Measurements from ENCODE around the gene TEX9.

The TEX9 gene

DNA sequence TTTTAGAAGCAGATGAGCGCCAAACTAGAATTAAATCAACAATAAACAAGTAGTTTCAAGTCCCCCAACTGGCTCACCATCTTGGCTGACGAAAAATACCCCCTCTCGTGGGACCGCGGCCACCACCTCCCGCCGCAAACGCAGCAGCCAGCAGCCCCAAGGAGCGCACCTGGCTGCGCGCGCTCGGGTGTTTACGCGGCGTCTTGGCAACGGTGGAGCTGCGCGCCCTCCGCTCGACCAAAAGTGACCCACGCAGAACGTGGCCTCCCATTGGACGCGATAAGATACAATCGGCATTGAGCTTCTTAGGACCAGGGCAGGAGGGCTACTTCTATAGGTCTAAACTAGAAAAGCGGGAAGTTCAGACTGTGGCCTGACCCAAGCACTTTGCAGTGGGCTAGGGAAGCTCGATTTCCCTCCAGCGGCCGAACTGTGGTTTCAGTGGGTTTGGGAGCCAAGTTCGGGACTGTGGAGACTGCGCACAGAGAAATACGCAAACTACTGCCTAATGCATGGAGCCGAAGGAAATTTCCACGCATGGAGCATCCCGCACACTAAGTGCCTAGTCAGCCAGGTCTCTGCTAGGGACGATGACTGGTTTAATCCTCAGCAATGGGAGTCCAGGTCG lies 99.8 kb downstream of the TEX9 start, which contains the start of gene MNS1:
Gene MNS1 (minus strand): TSS at position 245 of the 628 bp plus-strand sequence. CDS start 165 bp downstream, at position 80.
- no peaks in the 10 kb centered on the region for H3K27me3 ChIP-seq (ENCODE audit: insufficient read depth, insufficient read length)
- no peaks in the 10 kb centered on the region for H3K36me3 ChIP-seq (ENCODE audit: insufficient read depth, insufficient read length, low read length)
- no peak for TF ChIP-seq SUZ12 (IDR thresholded peaks at IDR 0.05; ENCODE audit: extremely low read depth, insufficient read depth, insufficient read length)
- no peak for TF ChIP-seq ZNF274 (IDR thresholded peaks at IDR 0.05; ENCODE audit: low read depth, low read length)
- no peak for TF ChIP-seq YY1 (IDR thresholded peaks at IDR 0.05; ENCODE audit: insufficient read depth, insufficient read length)
- H3K9ac ChIP-seq (ENCODE audit: insufficient read length, low read depth) = peak within 1 kb of the TSS; percentile 42
- no peaks in the 10 kb centered on the region for H3K4me1 ChIP-seq (ENCODE audit: insufficient read depth, insufficient read length)
- H3K9me3 ChIP-seq (ENCODE audit: insufficient read depth, low read length) = no peaks in the 10 kb centered on the region
- DNase-seq (ENCODE audit: low read depth, low spot score) = peak; percentile 66
- H3K4me3 ChIP-seq (ENCODE audit: insufficient read length, low read depth) = peak within 1 kb of the TSS; percentile 11

DNA sequence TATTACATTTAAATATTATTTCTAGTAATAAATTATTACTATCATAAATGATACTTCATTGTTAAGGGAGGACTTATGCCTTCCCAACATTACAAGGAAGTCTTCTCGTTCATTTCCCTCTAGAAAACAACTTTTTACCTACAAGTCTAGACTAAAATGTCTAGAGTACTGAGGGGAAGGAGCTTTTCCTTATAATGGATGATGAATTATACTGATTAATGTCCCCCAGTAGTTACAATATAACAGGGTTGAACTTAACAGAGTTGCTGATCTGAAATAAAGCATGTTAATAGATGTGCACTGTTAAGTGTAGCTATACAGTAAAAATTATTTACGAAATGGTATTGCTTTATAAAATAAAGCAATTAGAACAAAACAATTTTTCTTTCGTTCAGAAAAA lies 102.4 kb downstream of the TEX9 start:
- Histone ChIP-seq H3K9me3 (ENCODE audit: insufficient read depth, low read length) (no peaks in the 10 kb centered on the region), H3K4me3 (ENCODE audit: insufficient read length, low read depth) (no peak overlapping the region), H3K9ac (ENCODE audit: insufficient read length, low read depth) (no peak overlapping the region), H3K4me1 (ENCODE audit: insufficient read depth, insufficient read length) (no peaks in the 10 kb centered on the region), H3K36me3 (ENCODE audit: insufficient read depth, insufficient read length, low read length) (no peaks in the 10 kb centered on the region), H3K27me3 (ENCODE audit: insufficient read depth, insufficient read length) (no peaks in the 10 kb centered on the region)
- TF ChIP-seq SUZ12 (IDR thresholded peaks at IDR 0.05; ENCODE audit: extremely low read depth, insufficient read depth, insufficient read length) = no peak
- no peak for TF ChIP-seq YY1 (IDR thresholded peaks at IDR 0.05; ENCODE audit: insufficient read depth, insufficient read length)
- no peak for TF ChIP-seq ZNF274 (IDR thresholded peaks at IDR 0.05; ENCODE audit: low read depth, low read length)
- no peak for DNase-seq (ENCODE audit: low read depth, low spot score)

DNA sequence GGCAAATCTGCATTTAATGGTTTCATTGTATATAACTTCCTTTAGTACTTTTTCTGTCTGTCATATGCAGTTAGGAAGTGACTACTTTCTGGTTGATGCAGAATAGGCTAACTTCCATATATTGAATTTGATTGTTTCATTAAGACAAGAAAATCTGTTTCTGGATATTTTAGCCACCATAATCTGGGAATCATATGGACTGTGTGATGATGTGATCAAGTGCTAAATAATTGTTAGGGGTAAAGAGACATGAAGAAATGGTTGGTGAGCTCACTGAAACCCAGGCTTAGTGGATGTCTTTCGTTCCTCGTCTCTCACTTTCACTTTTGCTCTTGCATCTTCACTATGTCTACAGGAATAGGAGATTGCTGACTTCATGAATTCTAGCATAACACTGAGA lies 103.2 kb downstream of the TEX9 start:
- DNase-seq (ENCODE audit: low read depth, low spot score) = no peak

DNA sequence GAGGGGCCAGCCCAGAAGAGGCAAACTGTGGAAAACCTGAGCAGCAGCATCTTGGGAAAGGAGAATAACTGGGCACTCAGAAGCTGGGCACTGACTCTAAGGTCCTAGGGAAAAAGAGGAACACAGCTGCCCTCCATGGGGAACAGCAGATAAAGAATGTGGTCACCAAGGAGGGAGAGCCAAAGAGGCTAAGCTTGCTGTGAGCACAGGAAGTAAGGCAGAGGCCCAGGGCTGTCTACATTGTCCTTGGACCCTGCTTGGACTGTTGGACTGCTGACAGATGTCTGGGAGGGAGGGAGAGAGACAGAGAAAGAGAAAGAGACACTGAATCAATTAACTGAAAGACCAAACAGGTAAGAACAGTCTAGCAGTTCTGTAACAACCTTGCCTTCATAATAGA lies 104.3 kb downstream of the TEX9 start:
- no peaks in the 10 kb centered on the region for H3K36me3 ChIP-seq (ENCODE audit: insufficient read depth, insufficient read length, low read length)
- no peaks in the 10 kb centered on the region for H3K27me3 ChIP-seq (ENCODE audit: insufficient read depth, insufficient read length)
- no peak for DNase-seq (ENCODE audit: low read depth, low spot score)
- H3K9ac ChIP-seq (ENCODE audit: insufficient read length, low read depth) = no peak overlapping the region
- H3K4me3 ChIP-seq (ENCODE audit: insufficient read length, low read depth) = no peak overlapping the region
- TF ChIP-seq ZNF274 (IDR thresholded peaks at IDR 0.05; ENCODE audit: low read depth, low read length) (no peak), SUZ12 (IDR thresholded peaks at IDR 0.05; ENCODE audit: extremely low read depth, insufficient read depth, insufficient read length) (no peak)
- no peaks in the 10 kb centered on the region for H3K4me1 ChIP-seq (ENCODE audit: insufficient read depth, insufficient read length)
- no peaks in the 10 kb centered on the region for H3K9me3 ChIP-seq (ENCODE audit: insufficient read depth, low read length)

More for the DNA sequence above, 103.2 kb downstream of the TEX9 start:
- H3K36me3 ChIP-seq (ENCODE audit: insufficient read depth, insufficient read length, low read length) = no peaks in the 10 kb centered on the region
- H3K27me3 ChIP-seq (ENCODE audit: insufficient read depth, insufficient read length) = no peaks in the 10 kb centered on the region
- no peaks in the 10 kb centered on the region for H3K4me1 ChIP-seq (ENCODE audit: insufficient read depth, insufficient read length)
- TF ChIP-seq SUZ12 (IDR thresholded peaks at IDR 0.05; ENCODE audit: extremely low read depth, insufficient read depth, insufficient read length) (no peak), YY1 (IDR thresholded peaks at IDR 0.05; ENCODE audit: insufficient read depth, insufficient read length) (no peak), ZNF274 (IDR thresholded peaks at IDR 0.05; ENCODE audit: low read depth, low read length) (no peak)
- H3K9me3 ChIP-seq (ENCODE audit: insufficient read depth, low read length) = no peaks in the 10 kb centered on the region
- H3K9ac ChIP-seq (ENCODE audit: insufficient read length, low read depth) = no peak overlapping the region
- H3K4me3 ChIP-seq (ENCODE audit: insufficient read length, low read depth) = no peak overlapping the region

DNA sequence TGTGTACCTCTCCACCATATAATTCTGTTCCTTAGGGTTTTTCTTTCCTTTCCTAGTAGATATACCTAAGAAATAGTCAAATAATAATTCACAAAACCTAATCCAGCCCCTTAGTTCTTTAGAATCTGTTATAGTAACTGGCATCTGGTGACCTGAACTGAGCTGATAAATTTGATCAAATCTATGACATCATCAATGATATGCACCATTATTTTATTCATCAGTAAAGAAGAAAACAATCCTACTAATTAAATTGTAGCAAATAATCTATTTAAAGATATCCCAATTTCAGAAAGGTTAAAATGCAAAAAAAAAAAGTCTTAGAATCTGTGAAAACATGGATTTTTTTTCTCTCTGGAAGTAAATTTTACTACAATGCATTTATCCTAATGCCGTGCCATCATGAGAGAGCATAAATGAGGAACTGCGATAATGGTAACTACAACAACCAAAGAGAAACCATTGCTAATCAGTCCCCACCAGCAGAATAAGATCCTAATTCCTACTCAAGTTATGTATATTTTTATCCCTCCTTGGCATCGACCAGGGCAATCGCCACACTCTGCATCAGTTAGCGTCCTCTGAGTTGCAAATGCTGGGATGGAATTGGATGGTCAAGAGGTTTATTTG lies 106.3 kb downstream of the TEX9 start:
- no peak overlapping the region for H3K9ac ChIP-seq (ENCODE audit: insufficient read length, low read depth)
- H3K9me3 ChIP-seq (ENCODE audit: insufficient read depth, low read length) = no peaks in the 10 kb centered on the region
- no peaks in the 10 kb centered on the region for H3K27me3 ChIP-seq (ENCODE audit: insufficient read depth, insufficient read length)
- H3K4me1 ChIP-seq (ENCODE audit: insufficient read depth, insufficient read length) = no peaks in the 10 kb centered on the region
- H3K4me3 ChIP-seq (ENCODE audit: insufficient read length, low read depth) = no peak overlapping the region
- TF ChIP-seq YY1 (IDR thresholded peaks at IDR 0.05; ENCODE audit: insufficient read depth, insufficient read length) (no peak), SUZ12 (IDR thresholded peaks at IDR 0.05; ENCODE audit: extremely low read depth, insufficient read depth, insufficient read length) (no peak), ZNF274 (IDR thresholded peaks at IDR 0.05; ENCODE audit: low read depth, low read length) (no peak)
- H3K36me3 ChIP-seq (ENCODE audit: insufficient read depth, insufficient read length, low read length) = no peaks in the 10 kb centered on the region
- DNase-seq (ENCODE audit: low read depth, low spot score) = no peak

DNA sequence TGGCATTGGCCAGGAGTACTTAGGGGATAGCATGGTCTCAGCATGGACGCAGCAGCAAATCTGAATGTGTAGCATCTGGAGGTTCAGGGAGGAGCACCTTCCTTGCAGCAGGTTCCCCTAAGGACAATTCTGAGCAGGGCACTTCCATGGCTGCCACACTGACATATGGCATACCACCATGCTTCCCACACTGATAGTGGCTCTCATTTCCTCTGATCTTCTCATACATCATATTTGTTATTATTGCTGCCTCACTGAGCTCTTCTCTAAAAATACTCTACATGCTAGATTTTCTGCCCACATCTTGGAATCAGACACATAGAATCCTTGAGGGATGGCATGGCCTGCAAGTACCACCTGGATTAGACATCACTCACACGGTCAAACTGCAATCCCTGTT lies 107.1 kb downstream of the TEX9 start:
- H3K9ac ChIP-seq (ENCODE audit: insufficient read length, low read depth) = no peak overlapping the region
- TF ChIP-seq YY1 (IDR thresholded peaks at IDR 0.05; ENCODE audit: insufficient read depth, insufficient read length) = no peak

DNA sequence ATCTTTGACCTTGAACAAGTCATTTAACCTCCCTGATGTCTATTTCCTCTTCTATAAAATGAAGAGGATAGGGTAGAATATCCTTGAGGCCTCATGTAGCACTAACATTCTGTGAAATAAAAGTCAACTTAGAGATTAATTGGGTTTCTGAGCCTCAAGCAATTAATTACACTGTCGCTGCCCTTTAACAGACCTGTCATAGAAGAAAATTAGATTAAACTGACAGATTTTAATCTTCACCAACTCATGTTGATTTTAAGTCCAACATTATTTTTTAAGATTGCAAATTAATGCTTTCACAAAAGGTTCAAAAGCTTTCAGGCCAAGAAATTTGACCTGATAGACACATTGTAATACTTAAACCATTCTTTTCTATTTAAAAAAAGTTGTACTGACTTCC lies 107.8 kb downstream of the TEX9 start:
- TF ChIP-seq YY1 (IDR thresholded peaks at IDR 0.05; ENCODE audit: insufficient read depth, insufficient read length) (no peak), SUZ12 (IDR thresholded peaks at IDR 0.05; ENCODE audit: extremely low read depth, insufficient read depth, insufficient read length) (no peak), ZNF274 (IDR thresholded peaks at IDR 0.05; ENCODE audit: low read depth, low read length) (no peak)
- H3K9ac ChIP-seq (ENCODE audit: insufficient read length, low read depth) = no peak overlapping the region
- H3K9me3 ChIP-seq (ENCODE audit: insufficient read depth, low read length) = no peaks in the 10 kb centered on the region
- no peaks in the 10 kb centered on the region for H3K36me3 ChIP-seq (ENCODE audit: insufficient read depth, insufficient read length, low read length)
- H3K4me1 ChIP-seq (ENCODE audit: insufficient read depth, insufficient read length) = no peaks in the 10 kb centered on the region
- H3K4me3 ChIP-seq (ENCODE audit: insufficient read length, low read depth) = no peak overlapping the region
- DNase-seq (ENCODE audit: low read depth, low spot score) = no peak
- H3K27me3 ChIP-seq (ENCODE audit: insufficient read depth, insufficient read length) = no peaks in the 10 kb centered on the region

More for the DNA sequence above, 107.1 kb downstream of the TEX9 start:
- Histone ChIP-seq H3K9me3 (ENCODE audit: insufficient read depth, low read length) (no peaks in the 10 kb centered on the region), H3K36me3 (ENCODE audit: insufficient read depth, insufficient read length, low read length) (no peaks in the 10 kb centered on the region), H3K4me1 (ENCODE audit: insufficient read depth, insufficient read length) (no peaks in the 10 kb centered on the region), H3K27me3 (ENCODE audit: insufficient read depth, insufficient read length) (no peaks in the 10 kb centered on the region), H3K4me3 (ENCODE audit: insufficient read length, low read depth) (no peak overlapping the region)
- DNase-seq (ENCODE audit: low read depth, low spot score) = no peak

Measured in NT2/D1 (cell line).